Subcutaneous adipose tissue (tissue), 4 donors: Measurements from ENCODE around the gene PIGW. TPM values are rescaled to one million over a fixed set of nuclear protein-coding genes. Genes with fewer than 3 reads are reported as not detected.

Experiments used
- total RNA-seq, 4 donors: library from RNA; depleted of rRNA; stranded (reverse); fragments of >200 nt; gene quantifications; one replicate each; pipeline ENCODE4 v1.1.0, GENCODE V29; 2016
- TF ChIP-seq, protein P1 (sequence below): fragments of 450-650 bp; IDR thresholded peaks from one replicate; pipeline ENCODE4 v1.5.1; 2016; ENCODE audit warnings: low read depth, mild to moderate bottlenecking, control low read depth, antibody characterized with exemption, moderate library complexity

PIGW gene
- total RNA-seq, 4 donors from 2014 or later = 1.7 to 10.1 (median 3.3) TPM

DNA sequence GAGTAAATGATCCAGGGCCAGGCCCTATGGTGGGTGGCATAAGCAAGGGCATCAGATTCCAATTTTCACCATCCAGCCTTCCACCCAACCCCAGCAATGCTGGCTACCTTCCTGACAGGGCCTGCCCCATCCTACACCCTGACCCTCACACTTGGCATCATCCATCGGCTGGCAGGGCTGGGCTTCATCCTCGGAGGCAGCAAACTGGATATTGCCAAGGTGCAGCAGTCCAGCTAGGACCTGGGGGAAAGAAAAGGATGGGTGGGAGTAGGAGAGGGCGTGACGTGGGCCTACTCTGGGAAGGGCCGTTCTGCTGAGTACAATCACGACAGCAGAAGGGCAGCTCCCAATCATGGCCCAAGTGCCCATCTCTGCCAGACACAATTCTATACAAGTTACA, 23.6 kb upstream of the PIGW start:
- TF ChIP-seq, protein P1, sequence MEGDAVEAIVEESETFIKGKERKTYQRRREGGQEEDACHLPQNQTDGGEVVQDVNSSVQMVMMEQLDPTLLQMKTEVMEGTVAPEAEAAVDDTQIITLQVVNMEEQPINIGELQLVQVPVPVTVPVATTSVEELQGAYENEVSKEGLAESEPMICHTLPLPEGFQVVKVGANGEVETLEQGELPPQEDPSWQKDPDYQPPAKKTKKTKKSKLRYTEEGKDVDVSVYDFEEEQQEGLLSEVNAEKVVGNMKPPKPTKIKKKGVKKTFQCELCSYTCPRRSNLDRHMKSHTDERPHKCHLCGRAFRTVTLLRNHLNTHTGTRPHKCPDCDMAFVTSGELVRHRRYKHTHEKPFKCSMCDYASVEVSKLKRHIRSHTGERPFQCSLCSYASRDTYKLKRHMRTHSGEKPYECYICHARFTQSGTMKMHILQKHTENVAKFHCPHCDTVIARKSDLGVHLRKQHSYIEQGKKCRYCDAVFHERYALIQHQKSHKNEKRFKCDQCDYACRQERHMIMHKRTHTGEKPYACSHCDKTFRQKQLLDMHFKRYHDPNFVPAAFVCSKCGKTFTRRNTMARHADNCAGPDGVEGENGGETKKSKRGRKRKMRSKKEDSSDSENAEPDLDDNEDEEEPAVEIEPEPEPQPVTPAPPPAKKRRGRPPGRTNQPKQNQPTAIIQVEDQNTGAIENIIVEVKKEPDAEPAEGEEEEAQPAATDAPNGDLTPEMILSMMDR = no peak

DNA sequence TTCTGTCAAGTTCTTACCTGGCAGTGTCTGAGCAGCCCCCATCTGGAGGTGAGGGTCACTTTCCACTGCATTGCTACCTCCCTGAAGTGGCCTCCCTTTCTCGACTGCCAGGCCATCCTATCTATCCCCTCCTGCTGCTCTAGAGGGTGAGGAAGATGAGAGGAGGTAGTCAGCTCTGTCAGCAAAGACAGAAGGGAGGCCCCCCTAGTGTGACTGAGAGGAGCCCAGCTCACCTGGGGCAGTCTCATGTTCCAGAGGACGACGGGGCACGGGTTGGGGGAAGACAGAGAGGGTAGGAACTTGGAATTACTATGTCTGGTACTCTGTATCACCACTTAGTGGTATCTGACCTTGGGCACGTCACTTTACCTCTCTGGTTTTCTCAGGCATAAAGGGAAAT, 22.1 kb upstream of the PIGW start:
- TF ChIP-seq, protein P1 = no peak

DNA sequence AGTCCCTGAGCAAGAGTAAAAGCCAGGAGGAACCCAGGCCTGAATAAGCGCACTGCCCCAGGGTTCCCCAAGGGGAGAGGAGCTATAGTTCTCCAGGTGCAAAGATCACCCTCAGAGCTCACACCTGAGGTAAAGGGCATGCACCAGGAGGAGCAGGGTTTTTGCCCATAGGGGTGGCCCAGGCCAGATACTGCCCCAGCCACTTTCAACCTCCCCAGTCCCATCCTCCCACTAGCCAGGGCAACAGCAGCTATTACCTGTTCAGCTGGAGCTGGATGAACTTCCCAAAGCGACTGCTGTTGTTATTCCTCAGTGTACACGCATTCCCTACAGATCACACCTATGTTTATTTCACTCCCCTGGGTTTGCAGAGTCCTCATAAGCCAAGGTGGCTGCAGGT, 19.9 kb upstream of the PIGW start:
- TF ChIP-seq, protein P1 = no peak

- TF ChIP-seq, protein P1 = no peak
Measured at GRCh38 chr17:36515837-36516236, 18.9 kb upstream of the PIGW start.

DNA sequence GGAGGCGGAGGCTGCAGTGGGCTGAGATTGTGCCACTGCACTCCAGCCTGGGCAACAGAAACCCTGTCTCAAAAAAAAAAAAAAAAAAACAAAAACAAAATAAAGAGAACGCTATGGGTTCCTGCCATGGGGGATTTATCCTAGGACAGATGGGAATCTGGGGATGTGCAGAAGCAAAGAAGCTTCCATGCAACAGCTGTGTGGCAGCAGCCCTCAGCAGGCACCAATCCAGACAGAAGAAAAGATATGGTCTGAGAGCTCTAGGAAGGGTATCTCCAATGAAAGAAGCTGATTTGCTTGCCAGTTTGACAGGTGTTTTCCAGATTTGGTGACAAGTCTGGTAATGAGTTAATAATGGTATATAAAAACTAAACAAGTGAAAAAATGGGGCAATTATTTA, 11.7 kb upstream of the PIGW start:
- TF ChIP-seq, protein P1 = no peak

GRCh38 chr17:36524428-36524876, 10.3 kb upstream of the PIGW start:
- TF ChIP-seq, protein P1 = no peak

DNA sequence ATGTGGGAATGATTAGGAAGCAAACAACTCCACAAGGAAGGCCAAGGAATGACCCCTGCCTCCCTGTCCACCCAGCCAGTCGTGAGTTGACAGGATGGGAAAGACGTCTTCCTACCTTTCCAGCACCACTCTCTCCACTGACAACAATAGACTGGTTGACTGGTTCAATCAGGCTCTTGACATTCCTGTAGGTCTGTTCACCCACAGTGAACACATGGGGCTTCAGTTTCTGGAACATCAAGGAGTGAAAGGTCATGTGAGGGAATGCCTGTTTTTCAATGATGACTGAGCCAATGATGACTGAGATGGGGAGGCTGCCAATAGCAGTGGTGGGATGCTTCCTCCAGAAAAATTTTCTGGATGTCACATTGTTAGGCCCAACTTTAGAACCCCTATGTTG, 9.7 kb upstream of the PIGW start:
- TF ChIP-seq, protein P1 = no peak
